ENCODE data around the gene AGBL4.

AGBL4 gene

DNA sequence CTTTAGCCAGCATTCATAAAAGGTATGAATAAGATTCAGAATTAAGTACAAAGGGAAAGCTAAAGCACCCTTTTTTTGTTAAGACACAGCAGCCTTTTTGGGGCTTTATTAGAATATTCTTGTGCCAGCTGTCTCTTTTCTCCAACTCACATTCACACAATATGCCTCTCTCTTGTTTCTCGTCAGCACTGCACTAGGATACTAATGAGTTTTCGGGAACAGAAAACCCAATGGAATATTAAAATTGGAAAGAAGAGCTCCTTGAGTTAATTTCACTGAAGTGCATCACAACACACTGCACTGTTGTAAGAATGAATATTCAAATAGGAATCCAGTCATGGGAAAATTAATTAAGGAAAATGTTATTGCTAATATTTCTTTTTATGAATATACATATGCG lies 836.7 kb downstream of the AGBL4 start:
- TF ChIP-seq, protein P1, sequence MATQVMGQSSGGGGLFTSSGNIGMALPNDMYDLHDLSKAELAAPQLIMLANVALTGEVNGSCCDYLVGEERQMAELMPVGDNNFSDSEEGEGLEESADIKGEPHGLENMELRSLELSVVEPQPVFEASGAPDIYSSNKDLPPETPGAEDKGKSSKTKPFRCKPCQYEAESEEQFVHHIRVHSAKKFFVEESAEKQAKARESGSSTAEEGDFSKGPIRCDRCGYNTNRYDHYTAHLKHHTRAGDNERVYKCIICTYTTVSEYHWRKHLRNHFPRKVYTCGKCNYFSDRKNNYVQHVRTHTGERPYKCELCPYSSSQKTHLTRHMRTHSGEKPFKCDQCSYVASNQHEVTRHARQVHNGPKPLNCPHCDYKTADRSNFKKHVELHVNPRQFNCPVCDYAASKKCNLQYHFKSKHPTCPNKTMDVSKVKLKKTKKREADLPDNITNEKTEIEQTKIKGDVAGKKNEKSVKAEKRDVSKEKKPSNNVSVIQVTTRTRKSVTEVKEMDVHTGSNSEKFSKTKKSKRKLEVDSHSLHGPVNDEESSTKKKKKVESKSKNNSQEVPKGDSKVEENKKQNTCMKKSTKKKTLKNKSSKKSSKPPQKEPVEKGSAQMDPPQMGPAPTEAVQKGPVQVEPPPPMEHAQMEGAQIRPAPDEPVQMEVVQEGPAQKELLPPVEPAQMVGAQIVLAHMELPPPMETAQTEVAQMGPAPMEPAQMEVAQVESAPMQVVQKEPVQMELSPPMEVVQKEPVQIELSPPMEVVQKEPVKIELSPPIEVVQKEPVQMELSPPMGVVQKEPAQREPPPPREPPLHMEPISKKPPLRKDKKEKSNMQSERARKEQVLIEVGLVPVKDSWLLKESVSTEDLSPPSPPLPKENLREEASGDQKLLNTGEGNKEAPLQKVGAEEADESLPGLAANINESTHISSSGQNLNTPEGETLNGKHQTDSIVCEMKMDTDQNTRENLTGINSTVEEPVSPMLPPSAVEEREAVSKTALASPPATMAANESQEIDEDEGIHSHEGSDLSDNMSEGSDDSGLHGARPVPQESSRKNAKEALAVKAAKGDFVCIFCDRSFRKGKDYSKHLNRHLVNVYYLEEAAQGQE (IDR thresholded peaks at IDR 0.05; ENCODE audit: low read depth) = no peak
- TF ChIP-seq ZBTB7A (IDR thresholded peaks at IDR 0.05; ENCODE audit: low read depth) (no peak), TCF12 (IDR thresholded peaks at IDR 0.05; ENCODE audit: low read depth) (no peak), FOXM1 (IDR thresholded peaks at IDR 0.05; ENCODE audit: borderline replicate concordance, low read depth) (no peak), CEBPB (IDR thresholded peaks at IDR 0.05) (no peak), TAF1 (IDR thresholded peaks at IDR 0.05; ENCODE audit: low read depth) (no peak), RAD21 (IDR thresholded peaks at IDR 0.05; ENCODE audit: low read depth) (no peak), NFIC (IDR thresholded peaks at IDR 0.05) (no peak), YY1 (IDR thresholded peaks at IDR 0.05; ENCODE audit: low read depth) (no peak), TEAD4 (IDR thresholded peaks at IDR 0.05) (no peak), CREB1 (IDR thresholded peaks at IDR 0.05; ENCODE audit: low read depth) (no peak)
- TF ChIP-seq, protein P2, sequence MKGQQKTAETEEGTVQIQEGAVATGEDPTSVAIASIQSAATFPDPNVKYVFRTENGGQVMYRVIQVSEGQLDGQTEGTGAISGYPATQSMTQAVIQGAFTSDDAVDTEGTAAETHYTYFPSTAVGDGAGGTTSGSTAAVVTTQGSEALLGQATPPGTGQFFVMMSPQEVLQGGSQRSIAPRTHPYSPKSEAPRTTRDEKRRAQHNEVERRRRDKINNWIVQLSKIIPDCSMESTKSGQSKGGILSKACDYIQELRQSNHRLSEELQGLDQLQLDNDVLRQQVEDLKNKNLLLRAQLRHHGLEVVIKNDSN (IDR thresholded peaks at IDR 0.05) = no peak

DNA sequence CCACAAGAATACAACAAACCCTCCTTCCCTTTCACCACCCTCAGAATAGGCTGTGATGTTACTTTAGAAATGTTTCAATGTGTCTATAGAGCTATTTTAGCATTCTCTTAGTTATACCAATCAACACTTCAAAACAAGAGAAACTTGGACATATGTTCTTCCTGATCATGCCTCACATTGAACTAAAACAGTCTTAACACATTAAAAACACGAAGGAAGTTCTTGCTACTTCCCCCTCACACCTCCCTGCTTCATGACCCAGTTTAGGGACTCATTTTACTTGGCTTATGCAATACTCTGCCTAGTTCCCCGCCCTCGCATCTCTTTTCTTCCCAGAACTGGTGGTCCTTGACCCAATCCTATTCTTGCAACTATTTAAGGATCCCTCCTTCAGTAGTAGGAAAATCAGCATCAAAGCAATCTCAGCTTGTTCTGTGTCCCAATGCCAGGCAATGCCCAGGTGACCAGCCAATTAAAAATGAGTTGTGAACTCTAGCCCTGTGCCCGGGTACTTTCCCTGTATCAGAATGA lies 838.2 kb downstream of the AGBL4 start:
- TF ChIP-seq, protein P2 (IDR thresholded peaks at IDR 0.05) = no peak
- TF ChIP-seq RAD21 (IDR thresholded peaks at IDR 0.05; ENCODE audit: low read depth) (no peak), NFIC (IDR thresholded peaks at IDR 0.05) (no peak), CREB1 (IDR thresholded peaks at IDR 0.05; ENCODE audit: low read depth) (no peak), TCF12 (IDR thresholded peaks at IDR 0.05; ENCODE audit: low read depth) (no peak), EGR1 (IDR thresholded peaks at IDR 0.05) (no peak), CEBPB (IDR thresholded peaks at IDR 0.05) (no peak), EP300 (IDR thresholded peaks at IDR 0.05; ENCODE audit: borderline replicate concordance) (no peak), TAF1 (IDR thresholded peaks at IDR 0.05; ENCODE audit: low read depth) (no peak), ZBTB7A (IDR thresholded peaks at IDR 0.05; ENCODE audit: low read depth) (no peak), TEAD4 (IDR thresholded peaks at IDR 0.05) (no peak), FOXM1 (IDR thresholded peaks at IDR 0.05; ENCODE audit: borderline replicate concordance, low read depth) (no peak), YY1 (IDR thresholded peaks at IDR 0.05; ENCODE audit: low read depth) (no peak)
- TF ChIP-seq, protein P3, sequence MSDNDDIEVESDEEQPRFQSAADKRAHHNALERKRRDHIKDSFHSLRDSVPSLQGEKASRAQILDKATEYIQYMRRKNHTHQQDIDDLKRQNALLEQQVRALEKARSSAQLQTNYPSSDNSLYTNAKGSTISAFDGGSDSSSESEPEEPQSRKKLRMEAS (IDR thresholded peaks at IDR 0.05) = no peak
- TF ChIP-seq, protein P1 (IDR thresholded peaks at IDR 0.05; ENCODE audit: low read depth) = no peak

DNA sequence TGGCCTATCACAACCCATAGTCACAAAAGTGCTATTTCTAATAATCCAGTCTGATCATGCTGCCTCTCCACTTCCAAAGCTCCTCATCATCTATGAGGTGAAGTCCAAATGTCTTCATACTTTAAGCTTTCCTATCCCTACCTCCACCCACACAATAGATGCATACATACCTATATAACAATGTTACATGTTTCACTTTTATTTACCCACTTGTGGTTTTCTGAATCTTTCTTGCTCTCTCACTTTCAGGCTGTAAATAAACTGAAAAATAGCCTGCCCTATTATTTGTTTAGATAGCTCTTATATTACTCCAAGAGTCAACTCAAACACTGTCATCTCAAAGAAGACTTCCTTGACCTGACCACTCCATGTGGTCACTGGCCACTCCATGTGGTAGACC lies 840.3 kb downstream of the AGBL4 start:
- TF ChIP-seq ZBTB7A (IDR thresholded peaks at IDR 0.05; ENCODE audit: low read depth) (no peak), TCF12 (IDR thresholded peaks at IDR 0.05; ENCODE audit: low read depth) (no peak), YY1 (IDR thresholded peaks at IDR 0.05; ENCODE audit: low read depth) (no peak), EGR1 (IDR thresholded peaks at IDR 0.05) (no peak), TAF1 (IDR thresholded peaks at IDR 0.05; ENCODE audit: low read depth) (no peak)
- TF ChIP-seq, protein P2 (IDR thresholded peaks at IDR 0.05) = no peak
- TF ChIP-seq, protein P3 (IDR thresholded peaks at IDR 0.05) = no peak

DNA sequence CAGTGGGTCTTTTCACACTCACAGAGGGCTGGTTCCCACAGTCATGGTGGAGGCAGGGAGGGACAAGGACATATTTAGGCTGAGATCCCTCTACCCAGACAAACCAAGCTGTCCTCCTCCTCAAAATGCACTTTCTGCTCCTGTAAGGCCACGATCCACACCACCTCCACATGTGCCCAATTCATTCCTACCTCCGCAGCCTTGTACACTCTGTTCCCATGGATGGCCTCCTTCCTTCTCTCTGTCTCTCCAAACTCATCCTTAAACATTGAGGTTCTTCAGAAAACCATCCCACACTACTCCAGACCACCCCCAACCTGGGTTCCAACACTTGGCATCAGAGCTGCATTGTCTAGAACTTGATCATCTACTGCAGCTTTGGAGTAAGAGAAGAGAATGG lies 842.7 kb downstream of the AGBL4 start:
- TF ChIP-seq, protein P1 (IDR thresholded peaks at IDR 0.05; ENCODE audit: low read depth) = no peak
- TF ChIP-seq YY1 (IDR thresholded peaks at IDR 0.05; ENCODE audit: low read depth) = no peak
- TF ChIP-seq EP300 (IDR thresholded peaks at IDR 0.05; ENCODE audit: borderline replicate concordance) = no peak
- TF ChIP-seq RAD21 (IDR thresholded peaks at IDR 0.05; ENCODE audit: low read depth) = no peak
- TF ChIP-seq TCF12 (IDR thresholded peaks at IDR 0.05; ENCODE audit: low read depth) = no peak
- no peak for TF ChIP-seq TEAD4 (IDR thresholded peaks at IDR 0.05)
- TF ChIP-seq FOXM1 (IDR thresholded peaks at IDR 0.05; ENCODE audit: borderline replicate concordance, low read depth) = no peak
- TF ChIP-seq, protein P2 (IDR thresholded peaks at IDR 0.05) = no peak
- TF ChIP-seq, protein P3 (IDR thresholded peaks at IDR 0.05) = no peak
- no peak for TF ChIP-seq CEBPB (IDR thresholded peaks at IDR 0.05)
- no peak for TF ChIP-seq CREB1 (IDR thresholded peaks at IDR 0.05; ENCODE audit: low read depth)
- TF ChIP-seq NFIC (IDR thresholded peaks at IDR 0.05) = no peak
- TF ChIP-seq TAF1 (IDR thresholded peaks at IDR 0.05; ENCODE audit: low read depth) = no peak
- no peak for TF ChIP-seq ZBTB7A (IDR thresholded peaks at IDR 0.05; ENCODE audit: low read depth)
- TF ChIP-seq EGR1 (IDR thresholded peaks at IDR 0.05) = no peak

Measured in Ishikawa (cell line).